Measurements from ENCODE around the gene ARV1.
"Not testable (repeated sequence)": the region's sequence is repeated elsewhere in the genome, so short reads cannot be mapped to it uniquely, and the experiment has no call there.

ARV1 gene

DNA sequence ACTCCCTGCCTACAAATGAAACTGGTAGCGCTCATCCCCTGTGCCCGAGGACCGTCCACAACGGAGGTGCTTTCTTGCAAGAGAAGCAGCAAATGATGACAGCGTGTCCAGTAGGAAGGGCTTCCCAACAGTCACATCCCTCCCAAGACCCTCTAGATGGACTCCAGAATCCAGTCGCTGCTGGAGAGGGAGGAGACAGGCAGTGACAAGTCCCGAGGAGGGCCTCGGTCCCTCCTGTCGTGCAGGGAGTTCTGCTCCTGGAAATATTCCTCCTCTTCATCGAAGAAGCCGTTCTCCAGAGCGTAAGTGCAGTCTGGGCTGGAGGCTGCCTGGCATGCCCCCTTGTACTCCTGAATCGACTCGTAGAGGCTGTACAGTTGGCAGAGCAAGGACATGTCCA lies 40.8 kb downstream of the ARV1 start:
- DNase-seq (ENCODE audit: low spot score), result no peak

DNA sequence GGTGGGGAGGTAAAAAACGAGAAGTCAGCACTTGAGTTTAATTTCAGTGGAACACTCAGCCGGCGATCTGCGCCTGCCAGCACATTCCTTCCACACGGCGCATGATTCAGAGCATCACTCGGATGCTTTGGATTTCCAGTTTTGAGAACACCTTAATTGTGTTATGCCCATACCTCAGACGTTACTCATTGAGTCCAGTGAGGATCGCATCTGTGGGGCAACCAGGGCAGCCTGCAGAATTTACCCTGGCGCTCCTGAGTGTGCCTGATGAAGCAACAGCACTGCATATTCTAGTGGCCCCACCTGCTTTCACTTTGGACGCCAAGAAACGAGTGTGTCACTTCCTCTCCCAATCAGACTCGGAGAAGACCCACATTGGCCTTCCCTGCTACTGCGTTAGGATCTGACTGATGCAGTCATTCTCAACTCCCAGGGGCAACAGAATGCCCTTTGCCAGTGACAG lies 41.3 kb downstream of the ARV1 start:
- no peak for DNase-seq (ENCODE audit: low spot score)

DNA sequence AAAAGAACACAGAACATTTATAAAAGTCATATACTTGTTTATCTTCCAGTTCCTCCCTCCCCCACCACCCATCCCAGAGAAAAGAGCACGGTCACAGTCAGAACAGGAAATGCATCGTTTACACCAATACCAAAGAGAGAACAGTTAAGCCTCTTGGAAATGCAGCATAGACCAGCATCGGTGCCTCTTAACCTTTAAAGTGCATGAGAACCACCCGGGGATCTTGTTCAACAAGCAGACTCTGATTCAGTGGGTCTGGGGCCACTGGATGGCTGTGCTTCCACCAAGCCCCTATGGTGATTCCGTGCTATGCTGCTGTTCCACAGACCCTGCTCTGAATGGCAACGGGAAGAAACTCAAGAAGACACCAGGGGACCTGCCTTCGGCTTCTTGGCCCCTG lies 41.9 kb downstream of the ARV1 start:
- DNase-seq (ENCODE audit: low spot score), result no peak

DNA sequence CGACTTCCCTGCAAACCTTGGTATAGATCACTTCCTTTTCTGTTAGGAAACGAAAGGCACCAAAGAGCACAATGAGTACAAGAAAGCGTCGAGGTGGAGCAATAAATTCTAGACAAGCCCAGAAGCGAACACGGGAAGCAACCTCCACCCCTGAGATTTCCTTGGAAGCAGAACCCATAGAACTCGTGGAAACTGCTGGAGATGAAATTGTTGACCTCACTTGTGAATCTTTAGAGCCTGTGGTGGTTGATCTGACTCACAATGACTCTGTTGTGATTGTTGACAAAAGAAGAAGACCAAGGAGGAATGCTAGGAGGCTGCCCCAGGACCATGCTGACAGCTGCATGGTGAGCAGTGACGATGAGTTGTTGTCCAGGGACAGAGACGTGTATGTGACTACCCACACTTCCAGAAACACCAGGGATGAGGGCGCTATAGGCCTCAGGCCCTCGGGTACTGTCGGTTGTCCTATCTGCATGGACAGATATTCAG lies 42.7 kb downstream of the ARV1 start:
- DNase-seq (ENCODE audit: low spot score), result no peak

DNA sequence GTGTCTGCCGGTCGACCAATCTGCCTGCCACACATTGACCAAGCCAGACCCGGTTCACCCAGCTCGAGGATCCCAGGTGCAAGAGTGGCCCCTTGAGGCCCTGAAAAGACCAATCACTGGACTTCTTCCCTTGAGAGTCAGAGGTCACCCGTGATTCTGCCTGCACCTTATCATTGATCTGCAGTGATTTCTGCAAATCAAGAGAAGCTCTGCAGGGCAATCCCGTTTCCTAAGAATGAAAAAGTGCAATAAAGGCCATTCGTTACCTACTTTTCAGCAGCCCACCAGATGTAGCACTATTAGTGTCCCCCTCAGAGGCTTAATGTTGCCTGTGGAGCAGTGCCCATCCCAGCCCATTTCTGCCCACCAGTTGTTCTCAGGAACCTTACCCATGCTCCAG lies 43.6 kb downstream of the ARV1 start:
- not testable (repeated sequence) for DNase-seq (ENCODE audit: low spot score)

DNA sequence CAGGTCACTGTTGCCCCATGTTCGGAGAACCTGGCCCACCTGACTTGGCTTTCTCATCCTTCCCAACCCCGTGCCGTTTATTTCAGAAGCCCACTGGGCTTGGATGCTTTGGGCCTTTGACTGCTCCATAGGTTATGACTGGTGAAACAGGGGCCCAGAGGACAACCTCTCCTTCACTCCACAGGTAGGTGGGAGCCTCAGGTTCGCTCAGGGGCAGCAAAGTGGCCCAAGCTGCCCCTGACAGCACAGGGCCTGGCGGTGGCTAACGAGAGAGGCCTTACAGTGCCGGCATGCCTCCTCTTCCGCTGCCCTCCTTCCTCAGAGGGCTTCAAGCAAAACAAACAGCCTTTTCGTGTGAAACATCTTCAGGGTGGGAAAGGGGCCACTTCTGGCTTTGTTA lies 44.3 kb downstream of the ARV1 start:
- DNase-seq (ENCODE audit: low spot score), result no peak

DNA sequence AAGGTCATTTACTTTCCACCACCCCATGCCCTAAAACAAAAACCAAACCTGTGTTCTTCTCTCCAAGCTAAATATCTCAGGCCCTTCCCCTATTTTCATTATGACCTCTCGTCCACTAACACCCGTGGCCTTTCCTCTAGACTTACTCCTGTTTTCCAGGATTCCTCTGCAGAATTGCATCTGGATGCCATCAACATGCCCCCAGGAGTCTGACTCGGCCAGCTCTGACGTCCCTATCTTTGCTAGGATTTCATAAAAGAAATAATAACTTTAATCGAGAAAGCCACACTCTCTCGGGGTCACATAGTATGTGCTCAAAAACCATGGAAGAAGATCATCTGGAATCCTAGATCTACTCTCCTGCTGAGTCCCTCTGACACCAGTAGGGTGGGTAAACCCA lies 47.7 kb downstream of the ARV1 start:
- no peak for DNase-seq (ENCODE audit: low spot score)

DNA sequence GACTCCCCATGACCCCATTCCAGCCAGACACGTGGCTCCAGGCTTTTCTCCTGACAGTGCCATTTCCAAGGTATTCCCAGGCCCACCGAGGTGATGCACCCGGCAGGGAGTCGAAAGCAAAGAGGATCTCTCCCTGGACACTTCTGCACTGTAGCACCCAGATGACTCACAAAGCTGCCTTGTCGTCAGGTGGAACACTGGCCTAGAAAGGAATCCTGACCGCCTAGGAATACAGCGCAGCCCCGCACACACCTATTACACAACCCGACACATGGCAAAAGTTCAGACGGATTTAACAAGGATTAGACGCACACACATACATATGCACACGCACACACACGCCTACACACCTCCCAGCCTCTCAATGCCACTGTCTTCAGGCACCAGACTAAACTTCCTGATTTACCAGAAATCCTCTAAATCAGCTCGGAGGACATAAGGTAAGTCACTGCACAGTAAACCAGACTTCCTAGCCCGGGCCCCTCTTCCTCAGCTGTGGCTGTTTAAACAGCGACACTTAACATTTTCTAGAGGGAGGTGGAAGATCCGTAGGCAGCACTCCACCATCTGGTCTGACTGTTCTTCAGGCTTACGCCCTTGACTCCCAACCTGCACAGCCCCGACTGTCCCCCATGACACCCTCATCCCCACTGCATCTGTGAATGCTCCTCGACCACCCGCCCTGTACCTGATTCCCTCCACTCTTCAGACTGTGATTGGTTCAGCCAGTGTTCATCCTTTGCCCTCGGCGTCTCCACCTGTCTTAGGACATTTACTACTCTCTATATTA lies 48.4 kb downstream of the ARV1 start:
- DNase-seq (ENCODE audit: low spot score), result no peak

DNA sequence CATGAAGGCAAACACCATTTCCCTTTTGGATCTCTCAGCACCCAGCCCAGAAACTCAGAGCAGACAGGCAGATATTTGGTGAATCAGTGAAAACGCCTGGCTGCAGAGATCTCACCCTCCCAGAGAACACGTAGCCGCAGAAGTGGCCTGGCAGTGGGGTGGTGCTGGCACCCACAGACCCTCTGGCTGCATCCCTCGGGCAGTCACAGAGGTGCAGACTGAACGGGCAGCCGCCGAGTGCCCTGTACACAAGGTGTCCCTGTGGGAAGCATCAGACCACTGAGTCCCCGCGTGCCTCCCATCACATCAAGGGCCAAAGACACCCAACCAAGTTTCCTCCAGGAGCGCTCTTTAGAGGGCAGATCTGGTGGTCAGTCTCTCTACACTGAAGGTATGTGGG lies 49.1 kb downstream of the ARV1 start:
- no peak for DNase-seq (ENCODE audit: low spot score)

DNA sequence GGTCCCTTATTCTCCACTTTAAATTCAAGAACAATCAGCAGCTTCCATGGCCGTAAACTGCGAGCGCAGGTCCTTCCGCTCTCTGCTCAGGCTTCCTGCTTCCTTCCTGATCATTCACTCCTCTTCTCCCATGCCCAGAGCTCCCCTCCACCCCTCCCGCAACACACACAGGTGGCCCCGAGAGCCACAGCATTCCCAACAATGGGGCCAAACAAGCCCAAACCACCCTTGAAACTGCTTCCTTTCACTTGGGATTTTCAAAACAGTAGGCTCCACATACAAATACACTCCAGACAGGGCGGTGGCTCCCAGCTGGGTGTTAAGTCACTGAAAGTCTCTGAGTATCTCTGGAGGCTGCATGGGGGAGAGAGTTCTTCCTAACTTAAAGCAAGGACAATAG lies 49.8 kb downstream of the ARV1 start:
- no peak for DNase-seq (ENCODE audit: low spot score)

DNA sequence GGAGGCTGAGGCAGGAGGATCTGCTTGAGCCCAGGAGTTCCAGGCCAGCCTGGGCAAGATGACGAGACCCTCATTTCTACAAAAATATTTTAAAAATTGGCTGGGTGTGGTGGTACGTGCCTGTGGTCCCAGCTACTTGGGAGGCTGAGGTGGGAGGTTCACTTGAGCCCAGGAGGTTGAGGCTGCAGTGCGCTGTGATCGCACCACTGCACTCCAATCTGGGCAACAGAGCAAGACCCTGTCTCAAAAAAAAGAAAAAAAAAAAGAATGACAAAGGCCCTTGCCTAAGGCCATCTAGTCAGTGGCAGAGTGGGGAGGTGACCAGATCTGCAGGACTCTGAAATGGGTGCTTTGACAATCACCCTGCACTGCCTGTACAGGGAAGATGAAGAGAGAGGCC lies 50.4 kb downstream of the ARV1 start:
- DNase-seq (ENCODE audit: low spot score), result not testable (repeated sequence)

DNA sequence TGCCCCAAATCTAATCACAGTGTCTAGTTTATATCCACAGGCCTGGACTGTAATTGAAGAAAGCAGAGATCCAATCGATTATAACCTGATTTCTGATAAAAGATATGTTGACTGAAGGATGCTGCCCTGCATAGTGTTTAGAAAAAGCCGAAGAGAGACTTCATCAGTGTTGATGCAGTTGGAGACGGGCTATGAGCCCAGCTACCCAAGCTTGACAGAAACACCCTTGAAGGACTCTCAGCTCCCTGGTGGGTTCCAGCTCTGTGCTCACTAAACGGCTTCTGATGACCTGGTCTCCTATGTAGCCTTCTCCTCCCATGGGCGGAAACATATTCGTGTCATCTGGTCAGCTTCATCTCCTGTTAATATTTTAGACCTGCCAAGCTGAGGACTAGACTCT lies 50.9 kb downstream of the ARV1 start:
- DNase-seq (ENCODE audit: low spot score), result no peak

DNA sequence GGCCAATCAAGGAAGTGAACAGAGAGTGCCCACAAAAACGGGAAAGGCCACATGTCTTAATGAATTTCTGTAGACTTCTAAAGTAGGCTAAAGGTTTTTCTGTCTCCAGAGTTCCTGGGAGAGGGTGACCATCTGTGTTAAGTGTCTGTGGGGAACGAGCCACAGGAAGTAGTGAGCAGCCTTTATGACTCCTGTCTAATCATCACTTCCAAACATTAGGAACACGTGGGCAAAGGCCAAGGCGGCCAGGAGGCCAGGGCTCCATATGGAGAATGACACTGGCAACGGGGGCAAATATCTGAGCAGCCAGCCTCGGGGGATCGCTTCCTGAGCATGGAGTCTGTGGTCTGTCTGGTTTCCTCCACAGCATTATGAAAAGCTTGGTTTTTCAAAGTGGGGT lies 54.1 kb downstream of the ARV1 start:
- no peak for DNase-seq (ENCODE audit: low spot score)

DNA sequence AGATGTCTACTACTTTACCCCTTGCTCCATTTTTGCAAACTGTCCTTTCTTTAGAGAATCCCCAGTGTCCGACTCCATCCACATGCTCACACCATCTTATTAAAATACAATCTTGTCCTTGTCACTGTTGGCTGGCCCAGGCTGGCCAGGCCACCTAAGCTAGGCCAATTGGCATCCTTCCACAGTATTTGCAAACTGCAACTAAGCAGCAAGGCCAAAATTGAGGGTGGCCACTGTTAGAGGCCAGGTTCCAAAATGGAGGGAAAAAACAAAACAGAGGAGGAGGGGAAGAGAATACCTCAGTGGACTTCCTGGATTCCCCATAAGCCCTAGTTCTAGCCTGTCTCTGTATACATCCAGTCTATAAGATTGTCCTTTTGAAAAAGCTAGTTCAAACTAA lies 56.9 kb downstream of the ARV1 start:
- DNase-seq (ENCODE audit: low spot score), result no peak

DNA sequence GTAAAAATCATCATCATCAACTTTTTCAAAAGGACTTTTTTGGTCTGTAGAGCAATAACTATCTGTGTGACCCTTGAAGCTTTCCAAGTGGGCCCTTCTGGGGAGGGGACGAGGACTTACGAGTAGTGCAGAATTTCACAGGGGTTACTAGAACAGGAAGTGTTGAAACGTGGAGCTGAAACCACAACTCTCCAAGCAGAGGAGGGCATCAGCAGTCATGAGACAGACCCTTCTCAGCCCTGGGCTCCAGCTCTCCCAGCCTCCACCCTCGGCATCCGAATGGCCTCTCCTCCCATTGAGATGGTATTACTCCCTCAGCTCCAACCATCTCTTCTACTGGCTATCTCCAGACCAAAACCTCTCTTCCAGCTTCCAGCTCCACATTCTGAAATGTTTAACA lies 57.5 kb downstream of the ARV1 start:
- no peak for DNase-seq (ENCODE audit: low spot score)

DNA sequence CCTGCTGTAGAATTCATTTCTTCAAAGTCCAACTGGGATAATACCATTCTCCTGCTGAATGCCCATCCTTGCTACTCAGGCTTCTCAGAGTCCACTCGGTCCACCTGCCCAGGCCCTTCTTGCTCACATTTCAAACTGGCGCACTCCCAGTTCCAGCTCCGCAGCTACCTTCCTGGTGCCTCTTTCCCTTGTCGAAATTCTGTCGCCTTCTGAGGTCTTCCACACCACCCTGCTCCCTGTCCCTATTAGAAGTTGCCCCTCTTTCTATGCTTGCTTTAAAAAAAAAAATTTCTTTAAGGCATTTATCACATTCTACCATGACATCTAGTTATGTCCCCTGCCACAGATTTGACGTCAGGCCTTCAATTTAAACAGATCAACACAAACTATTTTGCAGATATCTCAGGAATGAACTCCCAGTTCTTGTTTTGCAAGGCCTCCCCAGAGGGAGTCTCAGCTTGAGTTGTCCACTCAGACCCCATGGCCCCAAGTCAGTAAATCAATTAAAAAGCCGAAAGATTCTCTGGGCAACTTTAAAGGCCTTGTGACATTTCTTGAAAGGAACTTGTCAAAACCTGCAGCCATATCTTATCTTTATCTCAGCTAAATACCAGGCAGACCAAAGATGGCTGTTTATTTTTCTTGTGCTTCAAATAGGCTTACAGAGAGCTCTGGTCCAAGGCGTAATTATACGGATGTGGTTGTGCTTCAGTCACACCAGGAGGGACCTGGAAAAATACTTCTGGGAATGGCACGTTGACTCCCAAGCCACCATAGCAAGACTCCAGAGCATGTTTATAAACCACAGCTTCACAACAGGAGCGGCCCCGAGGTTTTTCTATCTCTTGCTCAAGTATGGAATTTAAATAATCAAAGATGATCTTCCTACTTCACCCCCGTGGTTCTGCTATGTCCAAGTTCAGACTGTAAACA lies 59.0 kb downstream of the ARV1 start:
- no peak for DNase-seq (ENCODE audit: low spot score)

DNA sequence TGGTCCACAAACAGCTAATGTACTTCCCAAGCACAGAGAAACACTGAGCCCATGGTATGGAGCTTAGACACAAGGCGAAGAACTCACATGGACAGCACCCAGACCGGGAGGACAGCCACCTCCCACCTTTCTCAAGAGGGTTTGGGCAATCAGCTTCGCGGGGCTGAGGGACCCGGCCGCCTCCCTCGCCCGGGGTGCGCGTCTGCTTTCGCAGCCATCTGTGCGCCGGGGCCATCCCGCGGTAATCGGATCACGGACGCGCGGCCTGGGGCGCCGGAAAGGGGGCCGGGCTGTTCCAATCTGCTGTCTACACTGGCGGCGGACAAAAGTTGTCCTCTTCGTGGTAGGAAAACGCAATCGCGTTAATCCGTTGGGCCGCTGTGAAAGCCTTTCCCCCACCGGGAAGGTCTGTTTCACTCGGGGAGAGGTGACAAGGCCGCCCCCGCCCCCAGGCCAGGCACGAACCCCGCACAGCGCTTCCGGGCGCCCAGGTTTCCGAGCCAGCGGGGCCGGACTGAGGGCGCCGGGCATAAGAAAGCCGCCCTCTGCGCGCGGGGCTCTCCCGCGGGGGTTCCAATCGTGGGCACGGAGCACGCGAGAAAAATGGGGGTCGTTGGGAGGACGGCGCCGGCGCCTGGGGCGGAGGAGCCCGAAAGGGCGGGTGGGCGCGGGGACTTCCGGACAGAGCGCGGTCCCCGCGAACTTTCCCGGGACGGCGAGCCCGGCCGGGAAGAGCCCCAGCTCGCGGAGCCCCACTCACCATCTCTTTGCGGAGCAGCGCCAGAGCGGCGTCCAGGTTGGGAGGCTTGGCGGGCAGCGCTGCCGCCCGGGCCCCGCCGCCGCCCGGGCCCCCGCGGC lies 60.5 kb downstream of the ARV1 start:
- peak; percentile 78 for DNase-seq (ENCODE audit: low spot score)

DNA sequence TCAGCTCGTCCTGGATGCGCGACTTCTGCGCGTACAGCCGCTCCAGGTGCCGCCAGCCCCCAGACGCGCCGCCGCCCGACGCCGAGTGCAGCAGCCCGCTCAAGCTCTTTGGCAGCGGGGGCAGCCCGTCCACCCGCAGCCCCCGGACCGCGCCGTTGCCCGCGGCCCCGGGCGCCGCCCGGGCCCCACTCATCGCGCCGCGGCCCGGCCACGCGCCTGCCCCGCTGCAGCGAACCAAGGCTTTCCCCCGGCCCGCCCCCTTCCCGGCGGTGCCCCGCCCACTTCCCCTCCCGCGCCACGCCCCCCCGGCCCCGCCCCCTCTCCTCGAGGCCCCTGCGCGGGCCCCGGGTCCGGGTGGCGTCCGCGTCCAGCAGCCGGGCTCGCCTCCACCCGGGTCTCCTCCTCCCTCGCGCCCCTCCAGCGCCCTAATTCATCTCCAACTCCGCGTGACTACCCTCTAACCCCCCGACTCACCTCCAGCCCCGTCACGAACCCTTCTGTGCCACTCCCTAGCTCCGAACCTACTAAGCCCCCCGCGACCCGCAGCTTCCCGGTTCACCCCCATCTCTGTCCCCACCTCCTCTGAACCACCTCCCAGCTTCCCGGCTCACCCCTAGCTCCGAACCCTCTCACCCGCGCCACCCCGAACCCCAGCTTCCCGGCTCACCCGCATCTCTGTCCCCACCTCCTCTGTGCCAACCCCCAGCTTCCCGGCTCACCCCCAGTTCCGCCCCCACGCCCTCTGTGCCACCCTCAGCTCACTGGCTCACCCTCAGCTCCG lies 61.3 kb downstream of the ARV1 start, which contains the start of gene FAM89A:
TSS of gene FAM89A (minus strand) at position 236 of the 781 bp plus-strand sequence. CDS start at position 193, 43 bp downstream.
- DNase-seq (ENCODE audit: low spot score), result peak; percentile 83

DNA sequence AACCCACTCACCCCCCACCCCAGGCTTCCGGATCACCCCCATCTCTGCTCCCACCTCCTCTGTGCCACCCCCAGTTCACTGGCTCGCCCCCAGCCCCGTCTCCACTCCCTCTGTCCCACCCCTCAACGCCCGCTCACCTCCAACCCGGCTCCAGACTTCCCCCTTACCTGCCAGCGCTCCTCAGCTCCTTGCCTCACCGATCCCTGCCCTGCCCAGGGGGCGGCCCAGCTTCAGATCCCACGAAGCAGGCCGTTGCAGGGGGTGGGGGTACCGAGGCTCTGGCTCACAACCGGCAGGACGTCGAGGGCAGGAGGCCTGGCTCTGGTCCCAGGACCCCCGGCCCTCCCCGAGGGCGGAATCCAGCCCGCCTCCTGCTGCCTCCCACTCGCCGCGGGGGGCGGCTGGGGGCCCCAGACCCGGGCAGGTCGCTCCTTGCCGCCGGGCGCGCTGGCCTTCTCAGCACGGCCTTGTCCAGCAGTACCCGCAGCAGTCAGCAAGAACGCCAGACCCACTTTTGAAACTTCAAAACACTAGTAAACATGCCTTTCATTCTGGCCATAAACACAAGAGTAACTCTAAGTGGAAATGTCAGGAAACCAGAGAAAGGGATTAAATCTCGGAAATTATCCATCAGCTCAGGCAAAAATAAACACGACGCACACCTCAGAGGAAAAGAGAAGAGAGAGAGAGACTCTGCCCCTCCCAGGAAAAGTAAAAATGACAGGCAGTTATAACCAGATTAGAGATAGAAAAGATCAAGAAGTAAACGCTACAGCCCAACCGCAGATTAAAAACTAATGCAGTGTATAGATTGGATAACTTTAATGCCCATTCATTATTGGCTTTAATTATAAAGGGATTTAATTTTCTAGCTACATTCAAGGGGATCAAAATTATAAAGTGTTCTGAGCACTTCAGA lies 62.2 kb downstream of the ARV1 start:
- DNase-seq (ENCODE audit: low spot score), result peak; percentile 60

DNA sequence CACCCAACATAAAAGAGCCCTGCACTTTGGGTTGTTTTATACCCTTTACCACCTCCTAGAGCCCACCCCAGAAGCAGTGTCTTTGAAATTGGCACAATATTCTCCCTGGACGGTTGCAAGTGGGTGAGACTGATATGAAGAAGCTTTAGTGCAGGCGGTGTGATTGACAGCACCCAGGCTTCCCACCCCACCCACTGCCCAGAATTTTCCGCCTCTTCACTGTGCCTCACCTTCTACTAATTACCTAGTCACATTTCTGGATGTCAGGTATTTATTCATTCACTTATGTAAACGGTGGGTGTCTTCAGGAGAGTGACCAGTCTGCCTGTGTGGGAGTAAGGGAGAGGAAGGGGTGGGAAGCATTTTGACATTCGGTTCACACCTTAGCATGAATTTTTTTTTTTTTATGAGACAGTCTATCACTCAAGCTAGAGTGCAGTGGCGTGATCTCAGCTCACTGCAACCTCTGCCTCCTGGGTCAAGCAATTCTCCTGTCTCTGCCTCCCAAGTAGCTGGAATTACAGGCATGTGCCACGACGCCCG lies 62.9 kb downstream of the ARV1 start:
- no peak for DNase-seq (ENCODE audit: low spot score)
